K562 (cell line): ENCODE data around the gene ALDH1A2. TPM values are rescaled to one million over a fixed set of nuclear protein-coding genes. Genes with fewer than 3 reads are reported as not detected.

Experiments
- CUX1 ChIP-seq: fragments of 200-800 bp; sonication (Bioruptor generic); IDR thresholded peaks from 2 replicates; pipeline ENCODE4 v1.6.1; 2016; ENCODE audit warnings: missing genetic modification characterization, missing compliant biosample characterization
- E2F1 ChIP-seq: sonication (generic); formaldehyde crosslinking; IDR thresholded peaks from 2 replicates; pipeline ENCODE4 v1.8.1; 2023; ENCODE audit warnings: mild to moderate bottlenecking, missing genetic modification reagents, moderate library complexity
- E4F1 ChIP-seq: fragments of 250-450 bp; sonication (Bioruptor Pico); IDR thresholded peaks from 2 replicates; pipeline ENCODE4 v1.5.0; 2021; ENCODE audit warnings: mild to moderate bottlenecking, borderline replicate concordance
- MYNN ChIP-seq, 2 experiments: sonication (generic); formaldehyde crosslinking in 1 of 2; IDR thresholded peaks; 2 replicates each; pipeline versions ENCODE4 v1.5.0 to v1.6.1; 2016 to 2020; ENCODE audit warnings: antibody characterized with exemption in 1 of 2, missing genetic modification reagents in 1 of 2
- NCOA2 ChIP-seq, 2 experiments: fragments of 450-650 bp; IDR thresholded peaks; 2 replicates each; pipeline ENCODE4 v1.6.1; 2018; ENCODE audit warnings: mild to moderate bottlenecking in 2 of 2, moderate library complexity in 1 of 2; ENCODE audit not compliant: partially characterized antibody in 2 of 2
- NCOA4 ChIP-seq: fragments of 450-650 bp; IDR thresholded peaks from 2 replicates; pipeline ENCODE4 v1.6.1; 2018; ENCODE audit warnings: mild to moderate bottlenecking; ENCODE audit not compliant: partially characterized antibody
- NUFIP1 ChIP-seq: fragments of 450-650 bp; IDR thresholded peaks from 2 replicates; pipeline ENCODE4 v1.6.1; 2018; ENCODE audit not compliant: partially characterized antibody
- RBM15 ChIP-seq: fragments of 200-400 bp; formaldehyde crosslinking; IDR thresholded peaks from 2 replicates; pipeline ENCODE4 v1.6.1; 2018; ENCODE audit warnings: mild to moderate bottlenecking, low read length, moderate library complexity; ENCODE audit not compliant: insufficient read depth
- SMARCA5 ChIP-seq: fragments of 450-650 bp; IDR thresholded peaks from 2 replicates; pipeline ENCODE4 v1.6.1; 2016
- TAL1 ChIP-seq: fragments of 450-650 bp; IDR thresholded peaks from 2 replicates; pipeline ENCODE4 v1.6.1; 2016; ENCODE audit warnings: mild to moderate bottlenecking
- ZBTB49 ChIP-seq: sonication (generic); formaldehyde crosslinking; IDR thresholded peaks from 2 replicates; pipeline ENCODE4 v1.8.0; 2022; ENCODE audit warnings: missing genetic modification reagents, mild to moderate bottlenecking, borderline replicate concordance
- ZHX1 ChIP-seq: fragments of 150-350 bp; conservative IDR thresholded peaks from 2 replicates; pipeline ENCODE4 v1.6.1; 2014; ENCODE audit warnings: low read length
- polyA plus RNA-seq, 8 experiments: library from polyadenylated mRNA; depleted of rRNA in 4 of 8; stranded (reverse) in 5 of 8; unstranded in 3 of 8; fragments of >200 nt; fragmentation: Nextera tagmentation in 2 of 8; fragmentation: Illumina TruSeq in 1 of 8; extraction: Ambion mirVana in 2 of 8; extraction: Trizol in 1 of 8; gene quantifications; 2 replicates each; pipeline versions ENCODE4 v1.2.1 to v1.2.3, GENCODE V29; 2011 to 2014; ENCODE audit warnings: inconsistent platforms in 1 of 8, missing spikeins in 1 of 8
- total RNA-seq, 7 experiments: library from RNA; depleted of rRNA in 6 of 7; stranded (reverse); fragments of >200 nt in 6 of 7; fragmentation: Illumina TruSeq in 2 of 7; extraction: Trizol in 2 of 7; gene quantifications; 2 replicates each; pipeline versions ENCODE4 v1.2.1 to v1.2.3, GENCODE V29; 2011 to 2021; ENCODE audit warnings: low replicate concordance in 1 of 7

The ALDH1A2 gene
- total and polyA plus RNA-seq, 9 of the 15 experiments (the other 6 are each of a cell fraction or from before 2014, with no cell fraction given), result 115 to 393 (median 333) TPM

GRCh38 chr15:58110999-58111717 is 45.6 kb upstream of the ALDH1A2 start (continued):
- no peak for TF ChIP-seq ZHX1
- no peak for TF ChIP-seq NCOA4
- no peak for TF ChIP-seq NUFIP1
- TF ChIP-seq RBM15, result no peak
- no peak; the same call in 1 of the 2 replicates for TF ChIP-seq CUX1
- TF ChIP-seq NCOA2 (IDR thresholded peaks at IDR 0.05; ENCODE audit: partially characterized antibody in 2 of 2), result peak; percentile 78 to 85
- TF ChIP-seq E2F1, result no peak
- peak; percentile 86 for TF ChIP-seq SMARCA5
- peak; percentile 84; the same call in 1 of the 2 replicates for TF ChIP-seq MYNN (IDR thresholded peaks at IDR 0.05)
- no peak for TF ChIP-seq MYNN (CRISPR knock-in tag; IDR thresholded peaks at IDR 0.05)
- TF ChIP-seq ZBTB49 (CRISPR knock-in tag), result no peak
- no peak for TF ChIP-seq E4F1 (CRISPR knock-in tag)
- peak; percentile 92 for TF ChIP-seq TAL1
